Pancreas (tissue), 10 donors: ENCODE data around the gene PIM3. TPM values are rescaled to one million over a fixed set of nuclear protein-coding genes. Genes with fewer than 3 reads are reported as not detected.

ENCODE experiments used
- ATAC-seq, 4 donors: fragments of 200-7000 bp; cut with Tn5 transposase; one replicate each; pipeline versions ENCODE4 v1.8.0 to v1.9.1; 2020; ENCODE audit warnings: mild to moderate bottlenecking in 4 of 4, moderate library complexity in 4 of 4
- DNase-seq, 6 donors: peaks; one replicate each; pipeline ENCODE4 v3.0.0-alpha.2; 2020
- FAIRE-seq: peaks from 2 replicates; lab custom pipeline; 2012; peaks lifted over from hg19 to GRCh38; lab: Jason Lieb, UNC
- H3K27ac ChIP-seq, 4 donors: fragments of 200-600 bp; sonication (generic); 1 replicate in 3 of 4; 2 replicates in 1 of 4; pipeline versions ENCODE4 v1.5.0 to v1.8.0; 2020
- H3K27me3 ChIP-seq, 4 donors: fragments of 200-600 bp; one replicate each; pipeline ENCODE4 v1.8.0; 2021
- H3K36me3 ChIP-seq, 3 donors: fragments of 200-600 bp; sonication (generic) in 1 of 3; one replicate each; pipeline versions ENCODE4 v1.5.0 to v1.8.0; 2020 to 2021
- H3K4me1 ChIP-seq, 3 donors: fragments of 200-600 bp; one replicate each; pipeline ENCODE4 v1.8.0; 2021
- H3K4me3 ChIP-seq, 4 donors: fragments of 200-600 bp; sonication (generic) in 2 of 4; one replicate each; pipeline versions ENCODE4 v1.5.0 to v1.8.0; 2020 to 2021
- H3K9me3 ChIP-seq, 4 donors: fragments of 200-600 bp; one replicate each; pipeline ENCODE4 v1.8.0; 2021
- WGBS, 2 donors: extraction: QIAGEN DNeasy Blood & Tissue Kit; methylation state at CpG; one replicate each; pipeline ENCODE4 v1.1.7; 2013; 5-methylcytosine and 5-hydroxymethylcytosine counted together
- intact Hi-C, 3 donors: fragments of 100-400 bp; cut with DNase I; formaldehyde crosslinking; loops; one replicate each; pipeline versions ENCODE4 v1.11.1 to v1.14.2; 2022
- microRNA-seq, 2 donors: library from miRNA; unstranded; fragments of <30 nt; microRNA quantifications; one replicate each; pipeline versions ENCODE4 to v1.1.0, GENCODE V29; 2019 to 2020
- polyA plus RNA-seq, 2 donors: library from polyadenylated mRNA; stranded (reverse); fragments of 200-250 nt; gene quantifications; one replicate each; pipeline ENCODE4 v1.2.3, GENCODE V29; 2013
- total RNA-seq, 6 donors: library from RNA; stranded (reverse); fragmentation: NEBNext Ultra II Directional in 4 of 6; extraction: Animal tissue kit (Norgen Biotek cat#: 25700) in 4 of 6; gene quantifications; one replicate each; pipeline versions ENCODE4 v1.2.1 to v1.2.4, GENCODE V29; 2021 to 2023
- TF ChIP-seq, protein P1 (sequence below), 4 donors: fragments of 200-600 bp; sonication (generic) in 3 of 4; IDR thresholded peaks; one replicate each; pipeline versions ENCODE4 v1.5.0 to v1.8.0; 2021; ENCODE audit warnings: antibody characterized with exemption in 4 of 4
- donor health status: healthy with polysubstance abuse.
- donor health status: DM: no; HTN: no; CAD: no; lungs with moderate emphysema.
- donor health status: DM: no; HTN: no; CAD: no.
- donor health status: control.
- donor health status: control.
- donor health status: Bipolar disorder and iron deficiency.
- donor health status: DM: yes; HTN: yes; CAD: no.
- donor health status: DM: no; HTN: no; CAD: no.
- donor health status: DM: no; HTN: no; CAD: no.
- donor health status: DM: yes; HTN: yes; CAD: no.

Gene PIM3
- total and polyA plus RNA-seq, 8 donors, result 25.8 to 90.1 (median 39.9) TPM

DNA sequence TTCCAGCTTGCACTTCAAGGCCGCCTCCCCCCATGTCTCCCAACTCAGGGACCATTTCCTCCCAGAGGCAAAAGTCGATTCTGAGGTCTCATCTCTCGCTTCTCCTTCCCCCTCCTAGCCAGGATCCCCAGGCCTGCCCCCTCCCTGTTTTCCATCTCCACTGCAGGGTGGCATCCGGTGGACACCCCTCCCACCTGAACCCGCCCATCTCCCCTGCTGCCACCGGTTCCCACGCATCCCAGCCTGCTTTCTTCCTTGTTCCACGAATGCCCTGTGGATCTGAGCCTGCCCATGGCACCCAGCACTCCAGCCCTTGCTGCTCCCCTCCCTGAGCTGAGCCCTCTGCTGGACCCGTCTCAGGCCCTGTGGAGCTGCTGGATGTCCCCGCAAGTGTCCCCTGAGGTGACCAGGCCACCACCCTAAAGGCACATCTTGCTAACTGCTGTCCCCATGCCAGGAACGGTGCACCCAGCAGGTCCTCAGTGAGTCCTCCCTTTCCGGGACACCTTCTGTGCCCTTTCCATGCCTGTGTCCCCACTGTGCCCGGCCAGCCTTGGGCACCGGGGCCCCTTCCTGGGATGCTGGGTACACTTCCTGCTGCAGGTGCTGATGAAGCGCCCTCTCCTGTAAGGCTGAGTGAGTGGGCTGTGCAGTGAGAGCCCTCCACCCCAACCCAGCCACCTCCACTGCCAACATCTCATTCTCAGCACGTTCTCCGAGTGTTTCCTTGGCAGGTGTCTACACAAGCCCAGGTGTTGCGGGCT is 51.1 kb downstream of the PIM3 start:
- H3K27ac ChIP-seq, result no peak overlapping the region
- H3K4me3 ChIP-seq, result no peak overlapping the region
- H3K9me3 ChIP-seq, result no peaks in the 10 kb centered on the region
- FAIRE-seq (no peak), DNase-seq (peak in 2 of 6 donors; percentile 8 to 47), ATAC-seq (no peak)
- intact Hi-C loops, result no loop called here
- peaks cover 0 to 17% (median 4%) of the 10 kb centered on the region in 4 donors for H3K27me3 ChIP-seq
- H3K36me3 ChIP-seq, result no peaks in the 10 kb centered on the region
- H3K4me1 ChIP-seq, result no peaks in the 10 kb centered on the region
- whole genome bisulfite sequencing, 2 donors, result 48 to 49% methylated on average over 18 of the region's 18 CpGs
- TF ChIP-seq, protein P1, sequence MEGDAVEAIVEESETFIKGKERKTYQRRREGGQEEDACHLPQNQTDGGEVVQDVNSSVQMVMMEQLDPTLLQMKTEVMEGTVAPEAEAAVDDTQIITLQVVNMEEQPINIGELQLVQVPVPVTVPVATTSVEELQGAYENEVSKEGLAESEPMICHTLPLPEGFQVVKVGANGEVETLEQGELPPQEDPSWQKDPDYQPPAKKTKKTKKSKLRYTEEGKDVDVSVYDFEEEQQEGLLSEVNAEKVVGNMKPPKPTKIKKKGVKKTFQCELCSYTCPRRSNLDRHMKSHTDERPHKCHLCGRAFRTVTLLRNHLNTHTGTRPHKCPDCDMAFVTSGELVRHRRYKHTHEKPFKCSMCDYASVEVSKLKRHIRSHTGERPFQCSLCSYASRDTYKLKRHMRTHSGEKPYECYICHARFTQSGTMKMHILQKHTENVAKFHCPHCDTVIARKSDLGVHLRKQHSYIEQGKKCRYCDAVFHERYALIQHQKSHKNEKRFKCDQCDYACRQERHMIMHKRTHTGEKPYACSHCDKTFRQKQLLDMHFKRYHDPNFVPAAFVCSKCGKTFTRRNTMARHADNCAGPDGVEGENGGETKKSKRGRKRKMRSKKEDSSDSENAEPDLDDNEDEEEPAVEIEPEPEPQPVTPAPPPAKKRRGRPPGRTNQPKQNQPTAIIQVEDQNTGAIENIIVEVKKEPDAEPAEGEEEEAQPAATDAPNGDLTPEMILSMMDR (IDR thresholded peaks at IDR 0.05), result no peak

DNA sequence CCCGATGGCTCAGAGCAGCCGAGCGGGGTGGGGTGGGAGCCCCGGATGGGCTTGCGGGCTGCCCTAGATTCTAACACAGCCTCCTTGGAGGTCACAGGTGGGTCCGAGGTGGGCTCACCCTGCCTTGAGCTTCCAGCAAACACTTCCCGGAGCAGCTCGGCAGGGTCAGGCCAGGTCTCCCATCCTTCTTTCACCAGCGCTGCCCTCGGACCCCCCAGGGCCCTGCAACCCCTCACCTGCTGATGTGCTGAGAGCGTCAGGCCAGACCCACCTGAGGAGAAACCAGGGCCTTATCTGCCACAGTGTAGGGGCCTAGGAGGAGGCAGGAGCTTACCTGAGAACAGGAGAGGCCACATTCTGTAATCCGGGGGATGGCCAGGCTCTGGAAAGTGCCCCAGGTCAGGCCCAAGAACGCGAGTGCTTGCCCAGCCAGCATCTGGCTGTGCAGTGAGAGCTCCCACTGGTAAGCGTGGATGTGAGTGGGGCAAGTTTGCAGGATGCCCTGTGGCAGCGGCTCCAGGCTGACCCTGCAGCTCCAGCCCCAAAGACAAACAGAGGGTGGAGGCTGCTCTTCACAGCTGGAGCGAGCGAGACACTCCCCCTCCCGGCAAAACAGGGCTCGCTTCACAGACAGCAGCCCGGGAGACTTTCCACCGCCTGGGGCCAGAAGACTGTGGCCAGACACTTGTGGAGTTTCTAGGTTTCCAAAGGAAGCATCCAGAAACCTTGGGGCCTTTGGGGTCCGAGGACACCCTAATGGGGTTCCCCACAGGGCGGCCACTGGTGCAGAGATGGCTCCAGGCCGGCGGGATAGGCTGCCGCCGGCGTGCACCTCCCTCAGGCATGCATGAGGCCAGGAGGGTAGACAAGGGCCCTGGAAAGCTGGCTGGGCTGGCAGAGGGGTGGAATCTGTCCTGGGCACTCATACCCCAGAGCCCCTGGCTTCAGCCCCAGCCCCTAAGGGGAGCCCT is 51.9 kb downstream of the PIM3 start, which contains the start of gene IL17REL:
TSS of gene IL17REL (minus strand) at position 555 of the 971 bp plus-strand sequence. CDS start at position 436, 119 bp downstream.
- no peak for FAIRE-seq
- WGBS, 2 donors, result 62 to 64% methylated on average over 29 of the region's 29 CpGs
- ATAC-seq, result no peak
- Histone ChIP-seq H3K4me1 (no peaks in the 10 kb centered on the region), H3K9me3 (no peaks in the 10 kb centered on the region), H3K27ac (no peak within 1 kb of the TSS), H3K36me3 (no peaks in the 10 kb centered on the region), H3K27me3 (peaks cover 0 to 17% (median 4%) of the 10 kb centered on the region in 4 donors), H3K4me3 (no peak within 1 kb of the TSS)
- intact Hi-C loops, result no loop called here
- DNase-seq, result peak in 1 of 6 donors; percentile 57
- TF ChIP-seq, protein P1 (IDR thresholded peaks at IDR 0.05), result no peak

Small RNA genes lying within 50 kb of the gene (microRNA-seq; reads per million reads assigned to microRNA genes)
- 0 to 0.29 reads per million in 2 donors for gene MIR6821

Other genes starting within 250 kb of the PIM3 start
- gene BRD1, start 132.9 kb upstream of the PIM3 start, total RNA-seq, result 10 to 100 TPM; 14.0 to 23.6 (median 15.8) TPM
- 10 to 100 TPM; 19.7 to 26.3 TPM for gene BRD1, start 132.9 kb upstream of the PIM3 start, polyA plus RNA-seq
- 1 to 10 TPM; 3.7 to 7.2 (median 5.5) TPM for gene ZBED4, start 106.9 kb upstream of the PIM3 start, total RNA-seq
- gene ZBED4, start 106.9 kb upstream of the PIM3 start, polyA plus RNA-seq, result 1 to 10 TPM; 2.4 to 3.2 TPM
- 10 to 100 TPM in 4 of 6 donors, 1 to 10 TPM in 2; 7.4 to 13.1 (median 12.1) TPM for gene ALG12, start 42.3 kb upstream of the PIM3 start, total RNA-seq
- gene ALG12, start 42.3 kb upstream of the PIM3 start, polyA plus RNA-seq, result 1 to 10 TPM; 7.1 to 8.6 TPM
- gene CRELD2, start 42.1 kb upstream of the PIM3 start, total RNA-seq, result 10 to 100 TPM; 37.2 to 61.9 (median 54.1) TPM
- 10 to 100 TPM; 51.1 to 56.4 TPM for gene CRELD2, start 42.1 kb upstream of the PIM3 start, polyA plus RNA-seq
- not detected for gene IL17REL, start 52.0 kb downstream of the PIM3 start, total RNA-seq
- not detected for gene IL17REL, start 52.0 kb downstream of the PIM3 start, polyA plus RNA-seq
- gene TTLL8, start 97.5 kb downstream of the PIM3 start, total RNA-seq, result not detected
- gene TTLL8, start 97.5 kb downstream of the PIM3 start, polyA plus RNA-seq, result not detected
- under 1 TPM in 2 of 6 donors, not detected in 4; 0.04 to 0.05 TPM for gene MLC1, start 124.7 kb downstream of the PIM3 start, total RNA-seq
- under 1 TPM; 0.04 to 0.16 TPM for gene MLC1, start 124.7 kb downstream of the PIM3 start, polyA plus RNA-seq
- 1 to 10 TPM in 1 of 6 donors, under 1 TPM in 4, not detected in 1; 0.09 to 1.9 (median 0.26) TPM for gene MOV10L1, start 129.2 kb downstream of the PIM3 start, total RNA-seq
- gene MOV10L1, start 129.2 kb downstream of the PIM3 start, polyA plus RNA-seq, result under 1 TPM; 0.23 to 0.80 TPM
- gene PANX2, start 210.0 kb downstream of the PIM3 start, total RNA-seq, result 1 to 10 TPM in 1 of 6 donors, under 1 TPM in 5; 0.31 to 1.2 (median 0.60) TPM
- 1 to 10 TPM in 1 of 2 donors, under 1 TPM in 1; 0.68 to 3.5 TPM for gene PANX2, start 210.0 kb downstream of the PIM3 start, polyA plus RNA-seq
- gene TRABD, start 225.1 kb downstream of the PIM3 start, total RNA-seq, result 10 to 100 TPM; 25.9 to 64.1 (median 48.6) TPM
- gene TRABD, start 225.1 kb downstream of the PIM3 start, polyA plus RNA-seq, result 100 to 1,000 TPM; 104 to 107 TPM
- gene SELENOO, start 240.2 kb downstream of the PIM3 start, total RNA-seq, result 10 to 100 TPM; 11.6 to 17.8 (median 13.0) TPM
- gene SELENOO, start 240.2 kb downstream of the PIM3 start, polyA plus RNA-seq, result 10 to 100 TPM; 78.2 to 79.8 TPM